Uterus (tissue), 4 donors: ENCODE results near the gene QSOX1. TPM values are rescaled to one million over a fixed set of nuclear protein-coding genes. Genes with fewer than 3 reads are reported as not detected.
A peak's percentile ranks its signal among the peaks of the same experiment; 100 is the strongest.

Experiments
- DNase-seq, 2 donors: peaks; one replicate each; pipeline ENCODE4 v3.0.0-alpha.2; 2019 to 2020
- H3K27ac ChIP-seq, 2 donors: fragments of 200-600 bp; sonication (generic); 1 replicate in 1 of 2; 2 replicates in 1 of 2; pipeline ENCODE4 v1.5.1; 2016 to 2018
- H3K27me3 ChIP-seq, 2 donors: fragments of 200-600 bp; sonication (generic); one replicate each; pipeline ENCODE4 v1.5.1; 2018 to 2019; ENCODE audit warnings: control low read depth in 1 of 2
- H3K36me3 ChIP-seq, 2 donors: fragments of 200-600 bp; sonication (generic); one replicate each; pipeline ENCODE4 v1.5.1; 2019; ENCODE audit warnings: control low read depth in 1 of 2
- H3K4me1 ChIP-seq, 2 donors: fragments of 200-600 bp; sonication (generic); one replicate each; pipeline ENCODE4 v1.5.1; 2018 to 2019; ENCODE audit warnings: control low read depth in 1 of 2
- H3K4me3 ChIP-seq, 2 donors: fragments of 200-600 bp; sonication (generic); 1 replicate in 1 of 2; 2 replicates in 1 of 2; pipeline ENCODE4 v1.5.1; 2018 to 2019; ENCODE audit warnings: mild to moderate bottlenecking in 1 of 2
- H3K9me3 ChIP-seq, 2 donors: fragments of 200-600 bp; sonication (generic); one replicate each; pipeline ENCODE4 v1.5.1; 2019; ENCODE audit warnings: control low read depth in 1 of 2
- POLR2A ChIP-seq, 2 donors: fragments of 450-650 bp; IDR thresholded peaks; one replicate each; pipeline ENCODE4 v1.6.1; 2016; ENCODE audit warnings: antibody characterized with exemption in 2 of 2, mild to moderate bottlenecking in 1 of 2, moderate library complexity in 1 of 2
- intact Hi-C: fragments of 100-400 bp; cut with DNase I; formaldehyde crosslinking; loops from one replicate; pipeline ENCODE4 v1.15.1; 2023; ENCODE audit warnings: low total_unique reads
- total RNA-seq, 4 donors: library from RNA; depleted of rRNA in 3 of 4; stranded (reverse); fragments of >200 nt in 3 of 4; gene quantifications; one replicate each; pipeline versions ENCODE4 v1.1.0 to v1.2.4, GENCODE V29; 2014 to 2023
- TF ChIP-seq, protein P1 (sequence below), 4 experiments: fragments of 200-600 bp in 2 of 4; fragments of 450-650 bp in 2 of 4; sonication (generic) in 2 of 4; IDR thresholded peaks; one replicate each; pipeline ENCODE4 v1.5.1; 2016 to 2019; ENCODE audit warnings: antibody characterized with exemption in 4 of 4, mild to moderate bottlenecking in 2 of 4, moderate library complexity in 1 of 4
- donor health status: DM: yes; HTN: yes; CAD: no.

QSOX1 gene
- total RNA-seq, 4 donors from 2014 or later = 18.2 to 96.8 (median 57.7) TPM

DNA sequence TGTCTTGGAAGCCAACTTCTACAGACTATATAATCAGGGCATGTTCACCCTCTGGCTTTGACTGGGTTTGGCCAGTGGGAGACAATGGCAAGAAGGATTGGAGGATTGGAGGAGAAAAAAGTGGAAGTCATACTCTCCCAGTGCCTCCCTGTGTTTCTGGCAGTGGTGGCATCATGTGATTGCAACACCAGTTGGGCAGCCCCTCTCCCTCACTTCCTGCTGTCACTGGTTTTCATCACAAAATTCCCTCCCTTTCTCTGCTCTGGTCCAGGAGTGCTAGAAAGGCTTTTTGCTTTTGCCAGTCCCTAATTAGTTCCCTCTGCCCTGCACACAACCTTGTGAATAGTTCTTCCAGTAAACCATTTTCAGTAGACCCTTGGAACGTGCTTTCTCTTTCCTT is 3.7 kb upstream of the QSOX1 start:
- no peaks in the 10 kb centered on the region for H3K4me1 ChIP-seq
- intact Hi-C loops = no loop called here

DNA sequence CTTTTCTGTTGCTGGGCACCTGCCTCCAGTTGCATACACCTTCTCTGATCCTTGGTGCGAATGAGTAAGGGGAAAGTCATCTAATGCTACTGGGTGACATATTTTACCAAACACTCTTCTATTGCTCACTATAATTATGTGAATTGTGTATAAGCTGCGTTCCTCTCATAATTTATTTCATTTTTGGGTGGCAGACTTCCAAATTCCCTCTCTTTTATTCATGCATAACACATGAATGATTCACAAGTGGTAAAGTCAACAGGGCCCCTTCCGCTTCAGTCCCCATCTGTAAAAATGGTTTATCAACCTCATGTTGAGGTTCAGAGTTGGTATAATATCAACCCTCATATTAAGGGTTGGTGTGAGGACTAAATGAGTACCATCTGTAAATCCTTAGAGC is 3.2 kb upstream of the QSOX1 start:
- no peaks in the 10 kb centered on the region for H3K9me3 ChIP-seq
- H3K4me3 ChIP-seq = no peak overlapping the region
- H3K4me1 ChIP-seq = no peaks in the 10 kb centered on the region
- no peak for DNase-seq
- no peaks in the 10 kb centered on the region for H3K36me3 ChIP-seq
- no peak for TF ChIP-seq POLR2A (IDR thresholded peaks at IDR 0.05)
- TF ChIP-seq, protein P1, sequence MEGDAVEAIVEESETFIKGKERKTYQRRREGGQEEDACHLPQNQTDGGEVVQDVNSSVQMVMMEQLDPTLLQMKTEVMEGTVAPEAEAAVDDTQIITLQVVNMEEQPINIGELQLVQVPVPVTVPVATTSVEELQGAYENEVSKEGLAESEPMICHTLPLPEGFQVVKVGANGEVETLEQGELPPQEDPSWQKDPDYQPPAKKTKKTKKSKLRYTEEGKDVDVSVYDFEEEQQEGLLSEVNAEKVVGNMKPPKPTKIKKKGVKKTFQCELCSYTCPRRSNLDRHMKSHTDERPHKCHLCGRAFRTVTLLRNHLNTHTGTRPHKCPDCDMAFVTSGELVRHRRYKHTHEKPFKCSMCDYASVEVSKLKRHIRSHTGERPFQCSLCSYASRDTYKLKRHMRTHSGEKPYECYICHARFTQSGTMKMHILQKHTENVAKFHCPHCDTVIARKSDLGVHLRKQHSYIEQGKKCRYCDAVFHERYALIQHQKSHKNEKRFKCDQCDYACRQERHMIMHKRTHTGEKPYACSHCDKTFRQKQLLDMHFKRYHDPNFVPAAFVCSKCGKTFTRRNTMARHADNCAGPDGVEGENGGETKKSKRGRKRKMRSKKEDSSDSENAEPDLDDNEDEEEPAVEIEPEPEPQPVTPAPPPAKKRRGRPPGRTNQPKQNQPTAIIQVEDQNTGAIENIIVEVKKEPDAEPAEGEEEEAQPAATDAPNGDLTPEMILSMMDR (IDR thresholded peaks at IDR 0.05) = no peak
- intact Hi-C loops = no loop called here
- H3K27ac ChIP-seq = no peak overlapping the region
- no peaks in the 10 kb centered on the region for H3K27me3 ChIP-seq

More for the DNA sequence above, 3.7 kb upstream of the QSOX1 start:
- no peak for TF ChIP-seq POLR2A (IDR thresholded peaks at IDR 0.05)
- TF ChIP-seq, protein P1 (IDR thresholded peaks at IDR 0.05) = no peak
- no peaks in the 10 kb centered on the region for H3K36me3 ChIP-seq
- H3K4me3 ChIP-seq = no peak overlapping the region
- no peak overlapping the region for H3K27ac ChIP-seq
- no peaks in the 10 kb centered on the region for H3K27me3 ChIP-seq
- no peaks in the 10 kb centered on the region for H3K9me3 ChIP-seq
- DNase-seq = no peak

- Histone ChIP-seq H3K27me3 (no peaks in the 10 kb centered on the region), H3K27ac (no peak overlapping the region), H3K36me3 (no peaks in the 10 kb centered on the region), H3K4me3 (no peak overlapping the region), H3K4me1 (no peaks in the 10 kb centered on the region), H3K9me3 (no peaks in the 10 kb centered on the region)
- intact Hi-C loops = no loop called here
- DNase-seq = no peak
- no peak for TF ChIP-seq POLR2A (IDR thresholded peaks at IDR 0.05)
Observed at GRCh38 chr1:180152588-180152987, 2.1 kb upstream of the QSOX1 start.

DNA sequence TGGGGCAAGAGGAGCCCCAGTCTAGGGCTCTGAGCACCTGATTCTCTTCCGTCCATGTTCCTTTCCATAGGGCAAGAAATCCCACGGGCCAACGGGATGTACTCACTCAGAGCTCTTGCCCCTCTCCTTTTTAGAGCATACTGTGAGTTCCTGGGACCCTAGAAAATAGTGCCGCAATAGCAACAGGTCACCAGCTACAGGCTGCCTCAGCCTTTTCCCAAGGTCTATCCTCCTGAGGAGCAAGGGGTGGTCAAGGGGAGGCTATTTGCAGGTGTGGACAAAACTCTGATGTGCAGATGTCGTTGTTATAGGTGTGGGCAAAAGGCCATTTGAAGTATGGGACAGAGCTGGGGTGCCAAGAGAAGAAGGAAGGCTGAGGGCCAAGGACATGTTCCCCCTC is 1.6 kb upstream of the QSOX1 start:
- DNase-seq = no peak
- H3K4me3 ChIP-seq = no peak overlapping the region
- no peak for TF ChIP-seq POLR2A (IDR thresholded peaks at IDR 0.05)
- TF ChIP-seq, protein P1 (IDR thresholded peaks at IDR 0.05) = no peak
- H3K27me3 ChIP-seq = no peaks in the 10 kb centered on the region
- no peaks in the 10 kb centered on the region for H3K9me3 ChIP-seq
- no peaks in the 10 kb centered on the region for H3K4me1 ChIP-seq
- no peak overlapping the region for H3K27ac ChIP-seq
- intact Hi-C loops = no loop called here
- no peaks in the 10 kb centered on the region for H3K36me3 ChIP-seq

GRCh38 chr1:180154003-180154324 is 705 bp upstream of the QSOX1 start:
- intact Hi-C loops = no loop called here
- no peak for TF ChIP-seq POLR2A (IDR thresholded peaks at IDR 0.05)
- TF ChIP-seq, protein P1 (IDR thresholded peaks at IDR 0.05) = no peak
- Histone ChIP-seq H3K4me3 (peak overlapping the region; percentile 80 to 85), H3K36me3 (no peaks in the 10 kb centered on the region), H3K4me1 (no peaks in the 10 kb centered on the region), H3K9me3 (no peaks in the 10 kb centered on the region), H3K27ac (peak overlapping the region; percentile 94 to 97), H3K27me3 (no peaks in the 10 kb centered on the region)
- DNase-seq = no peak

DNA sequence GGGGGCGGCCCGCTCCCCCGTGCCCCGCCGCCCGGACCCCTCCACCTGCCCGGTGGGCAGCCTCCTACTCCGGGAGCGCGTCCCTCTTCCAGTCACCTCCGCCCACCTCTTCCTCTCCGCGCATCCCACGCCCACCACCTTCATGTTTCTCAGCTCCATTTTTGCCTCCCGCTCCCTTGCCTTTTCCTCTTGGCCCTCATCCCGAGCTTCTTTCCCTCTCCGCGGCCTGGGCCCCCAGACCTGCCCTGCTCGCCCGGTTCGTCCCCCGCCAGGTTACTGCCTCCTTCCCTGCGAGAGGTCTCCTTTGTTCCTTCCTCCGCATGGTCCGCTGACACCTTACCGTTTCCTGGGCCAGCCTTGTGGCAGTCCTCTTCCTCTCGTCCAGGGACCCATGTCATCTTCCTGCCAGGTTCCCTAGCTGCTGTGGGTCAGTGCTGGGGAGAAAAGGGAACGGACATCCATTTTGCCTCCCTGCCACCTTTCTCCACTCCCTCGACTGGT is 563 bp downstream of the QSOX1 start:
- no peaks in the 10 kb centered on the region for H3K27me3 ChIP-seq
- H3K36me3 ChIP-seq = no peaks in the 10 kb centered on the region
- H3K4me3 ChIP-seq = peak overlapping the region; percentile 80 to 85
- TF ChIP-seq, protein P1 (IDR thresholded peaks at IDR 0.05) = no peak
- no peak for TF ChIP-seq POLR2A (IDR thresholded peaks at IDR 0.05)
- no peaks in the 10 kb centered on the region for H3K9me3 ChIP-seq
- peak overlapping the region; percentile 94 to 97 for H3K27ac ChIP-seq
- DNase-seq = peak in 1 of 2 donors; percentile 39
- intact Hi-C loops = no loop called here
- H3K4me1 ChIP-seq = no peaks in the 10 kb centered on the region
